Esophagus muscularis mucosa (tissue), 4 donors: ENCODE results near the gene SORCS2. TPM values are rescaled to one million over a fixed set of nuclear protein-coding genes. Genes with fewer than 3 reads are reported as not detected.

Experiments
- DNase-seq: peaks from one replicate; pipeline ENCODE4 v3.0.0-alpha.2; 2017; ENCODE audit errors: extremely low spot score
- H3K27ac ChIP-seq, 4 donors: fragments of 200-600 bp; sonication (generic); replicated peaks in 1 of 4; 1 replicate in 3 of 4; 2 replicates in 1 of 4; pipeline ENCODE4 v1.5.1; 2016 to 2019; ENCODE audit warnings: mild to moderate bottlenecking in 1 of 4
- H3K27me3 ChIP-seq, 4 donors: fragments of 200-600 bp; sonication (generic); one replicate each; pipeline versions ENCODE4 v1.5.1 to v1.6.0; 2016 to 2019
- H3K36me3 ChIP-seq, 4 donors: fragments of 200-600 bp; sonication (generic); one replicate each; pipeline ENCODE4 v1.5.1; 2016 to 2019
- H3K4me1 ChIP-seq, 4 donors: fragments of 200-600 bp; sonication (generic); one replicate each; pipeline ENCODE4 v1.5.1; 2016 to 2019
- H3K4me3 ChIP-seq, 4 donors: fragments of 200-600 bp; sonication (generic); 1 replicate in 2 of 4; 2 replicates in 2 of 4; pipeline ENCODE4 v1.5.1; 2016 to 2019; ENCODE audit warnings: mild to moderate bottlenecking in 4 of 4, moderate library complexity in 1 of 4
- H3K9me3 ChIP-seq, 4 donors: fragments of 200-600 bp; sonication (generic); 1 replicate in 3 of 4; 2 replicates in 1 of 4; pipeline ENCODE4 v1.5.1; 2016 to 2019
- CTCF ChIP-seq, 3 experiments: fragments of 200-600 bp in 2 of 3; fragments of 450-650 bp in 1 of 3; sonication (generic) in 2 of 3; IDR thresholded peaks; one replicate each; pipeline ENCODE4 v1.5.1; 2017 to 2019; ENCODE audit warnings: antibody characterized with exemption in 3 of 3, mild to moderate bottlenecking in 2 of 3, moderate library complexity in 1 of 3
- EP300 ChIP-seq: sonication (generic); formaldehyde crosslinking; IDR thresholded peaks from one replicate; pipeline ENCODE4 v1.6.1; 2017; ENCODE audit warnings: antibody characterized with exemption
- POLR2A ChIP-seq: fragments of 450-650 bp; IDR thresholded peaks from one replicate; pipeline ENCODE4 v1.6.1; 2017; ENCODE audit warnings: antibody characterized with exemption, moderate library complexity, mild to moderate bottlenecking, low read depth
- POLR2AphosphoS5 ChIP-seq, 2 donors: sonication (generic); formaldehyde crosslinking; IDR thresholded peaks; one replicate each; pipeline ENCODE4 v1.6.1; 2017; ENCODE audit warnings: antibody characterized with exemption in 2 of 2
- WGBS: methylation state at CpG from one replicate; pipeline ENCODE4 v1.1.5; 2018; 5-methylcytosine and 5-hydroxymethylcytosine counted together
- intact Hi-C: fragments of 100-400 bp; cut with DNase I; formaldehyde crosslinking; loops from one replicate; pipeline ENCODE4 v1.15.1; 2023
- total RNA-seq, 4 donors: library from RNA; depleted of rRNA; stranded (reverse); fragments of >200 nt; gene quantifications; one replicate each; pipeline versions ENCODE4 v1.1.0 to v1.2.1, GENCODE V29; 2016

Gene SORCS2
- total RNA-seq, 4 donors from 2014 or later = 3.3 to 10.1 (median 4.3) TPM

GRCh38 chr4:7200801-7201200, 8.5 kb downstream of the SORCS2 start:
- Histone ChIP-seq H3K27me3 (no peaks in the 10 kb centered on the region), H3K9me3 (no peaks in the 10 kb centered on the region), H3K4me3 (no peak overlapping the region), H3K27ac (peak overlapping the region in 3 of 4 donors; percentile 39 to 68 (median 47)), H3K36me3 (no peaks in the 10 kb centered on the region), H3K4me1 (peaks cover 5 to 56% (median 46%) of the 10 kb centered on the region in 4 donors)
- DNase-seq = no peak
- no peak for TF ChIP-seq POLR2AphosphoS5 (IDR thresholded peaks at IDR 0.05)
- no peak for TF ChIP-seq EP300
- no peak for TF ChIP-seq POLR2A
- TF ChIP-seq CTCF (IDR thresholded peaks at IDR 0.05) = no peak
- intact Hi-C loops = loop anchor here (5.0 kb wide), 1 partner anchor 56 kb away; no protein-coding TSS in a partner anchor
- 84% methylated on average over 11 of the region's 12 CpGs for whole genome bisulfite sequencing

GRCh38 chr4:7201420-7202305, 9.3 kb downstream of the SORCS2 start:
- Histone ChIP-seq H3K27me3 (no peaks in the 10 kb centered on the region), H3K9me3 (no peaks in the 10 kb centered on the region), H3K27ac (peak overlapping the region; percentile 39 to 68 (median 50)), H3K4me3 (peak overlapping the region in 2 of 4 donors; percentile 13 to 20), H3K36me3 (no peaks in the 10 kb centered on the region), H3K4me1 (peaks cover 14 to 56% (median 46%) of the 10 kb centered on the region in 4 donors)
- no peak for DNase-seq
- TF ChIP-seq EP300 (no peak), POLR2AphosphoS5 (IDR thresholded peaks at IDR 0.05) (peak in 1 of 2 donors; percentile 18)
- WGBS = 60% methylated on average over 29 of the region's 29 CpGs
- intact Hi-C loops = loop anchor here (5.0 kb wide), 1 partner anchor 56 kb away; no protein-coding TSS in a partner anchor

GRCh38 chr4:7202411-7202810, 10.1 kb downstream of the SORCS2 start:
- 59% methylated on average over 8 of the region's 8 CpGs for WGBS
- no peak for DNase-seq
- H3K27ac ChIP-seq = peak overlapping the region in 1 of 4 donors; percentile 68
- no peaks in the 10 kb centered on the region for H3K36me3 ChIP-seq
- H3K4me3 ChIP-seq = no peak overlapping the region
- H3K9me3 ChIP-seq = no peaks in the 10 kb centered on the region
- no peaks in the 10 kb centered on the region for H3K27me3 ChIP-seq
- TF ChIP-seq EP300 (no peak), POLR2A (no peak), CTCF (IDR thresholded peaks at IDR 0.05) (no peak), POLR2AphosphoS5 (IDR thresholded peaks at IDR 0.05) (no peak)
- H3K4me1 ChIP-seq = peaks cover 20 to 58% (median 50%) of the 10 kb centered on the region in 4 donors
- intact Hi-C loops = loop anchor here (5.0 kb wide), 1 partner anchor 55 kb away; no protein-coding TSS in a partner anchor

GRCh38 chr4:7204656-7205387, 12.5 kb downstream of the SORCS2 start:
- Histone ChIP-seq H3K36me3 (no peaks in the 10 kb centered on the region), H3K4me3 (no peak overlapping the region), H3K27ac (peak overlapping the region in 2 of 4 donors; percentile 82 to 88), H3K9me3 (no peaks in the 10 kb centered on the region), H3K4me1 (peaks cover 31 to 73% (median 63%) of the 10 kb centered on the region in 4 donors), H3K27me3 (peaks cover 0 to 8% (median 0%) of the 10 kb centered on the region in 4 donors)
- intact Hi-C loops = loop anchor here (5.0 kb wide), 1 partner anchor 52 kb away; no protein-coding TSS in a partner anchor
- TF ChIP-seq CTCF (IDR thresholded peaks at IDR 0.05) (no peak), POLR2A (no peak), EP300 (no peak), POLR2AphosphoS5 (IDR thresholded peaks at IDR 0.05) (no peak)
- no peak for DNase-seq
- 81% methylated on average over 14 of the region's 14 CpGs for WGBS
